ENCODE results near the gene HSP90AB1. TPM values are rescaled to one million over a fixed set of nuclear protein-coding genes. Genes with fewer than 3 reads are reported as not detected.

HSP90AB1 gene
- total RNA-seq, 1 donor from 2014 or later = 2,402 TPM

GRCh38 chr6:44217332-44218143, 29.4 kb upstream of the HSP90AB1 start:
- intact Hi-C loops (cut with micrococcal nuclease) = no loop called here
- peaks cover 13% of the 10 kb centered on the region for H3K27me3 Mint-ChIP-seq (ENCODE audit: low read depth)
- H3K27ac Mint-ChIP-seq = no peak overlapping the region
- H3K9me3 Mint-ChIP-seq = no peaks in the 10 kb centered on the region
- H3K4me1 Mint-ChIP-seq (ENCODE audit: low read depth) = peaks cover 23% of the 10 kb centered on the region
- H3K4me3 Mint-ChIP-seq (ENCODE audit: low read depth) = no peak overlapping the region
- DNase-seq (ENCODE audit: low spot score) = no peak
- H3K36me3 Mint-ChIP-seq (ENCODE audit: low read depth) = no peaks in the 10 kb centered on the region

- Mint-ChIP-seq H3K27me3 (ENCODE audit: low read depth) (peaks cover 9% of the 10 kb centered on the region), H3K4me3 (ENCODE audit: low read depth) (peak overlapping the region; percentile 58), H3K27ac (no peak overlapping the region), H3K36me3 (ENCODE audit: low read depth) (no peaks in the 10 kb centered on the region), H3K9me3 (no peaks in the 10 kb centered on the region), H3K4me1 (ENCODE audit: low read depth) (peaks cover 30% of the 10 kb centered on the region)
- intact Hi-C loops (cut with micrococcal nuclease) = no loop called here
- no peak for DNase-seq (ENCODE audit: low spot score)
These were observed 27.7 kb upstream of the HSP90AB1 start for GRCh38 chr6:44219053-44219814.

GRCh38 chr6:44219815-44220784, 26.8 kb upstream of the HSP90AB1 start:
- no peak overlapping the region for H3K27ac Mint-ChIP-seq
- H3K4me3 Mint-ChIP-seq (ENCODE audit: low read depth) = peak overlapping the region; percentile 30
- no peak for DNase-seq (ENCODE audit: low spot score)
- H3K4me1 Mint-ChIP-seq (ENCODE audit: low read depth) = peaks cover 38% of the 10 kb centered on the region
- H3K36me3 Mint-ChIP-seq (ENCODE audit: low read depth) = peaks cover 6% of the 10 kb centered on the region
- intact Hi-C loops (cut with micrococcal nuclease) = loop anchor here (2.0 kb wide), 1 partner anchor 37 kb away; the partner anchor contains the start of gene SLC35B2
- H3K9me3 Mint-ChIP-seq = no peaks in the 10 kb centered on the region
- H3K27me3 Mint-ChIP-seq (ENCODE audit: low read depth) = peaks cover 9% of the 10 kb centered on the region

GRCh38 chr6:44220913-44221290, 26.0 kb upstream of the HSP90AB1 start:
- intact Hi-C loops (cut with micrococcal nuclease) = loop anchor here (1.0 to 2.0 kb wide), 2 partner anchors 36 to 95 kb away; partner anchors contain the start of gene SLC35B2

GRCh38 chr6:44221291-44221960, 25.5 kb upstream of the HSP90AB1 start:
- Mint-ChIP-seq H3K27me3 (ENCODE audit: low read depth) (peaks cover 9% of the 10 kb centered on the region), H3K4me3 (ENCODE audit: low read depth) (peak overlapping the region; percentile 44), H3K9me3 (no peaks in the 10 kb centered on the region), H3K4me1 (ENCODE audit: low read depth) (peaks cover 44% of the 10 kb centered on the region), H3K36me3 (ENCODE audit: low read depth) (peaks cover 9% of the 10 kb centered on the region), H3K27ac (peak overlapping the region; percentile 67)
- intact Hi-C loops (cut with micrococcal nuclease) = loop anchor here (1.0 to 2.0 kb wide), 2 partner anchors 35 to 95 kb away; partner anchors contain the start of gene SLC35B2
- DNase-seq (ENCODE audit: low spot score) = peak; percentile 70

More at GRCh38 chr6:44220913-44221290, 26.0 kb upstream of the HSP90AB1 start:
- Mint-ChIP-seq H3K36me3 (ENCODE audit: low read depth) (peaks cover 6% of the 10 kb centered on the region), H3K9me3 (no peaks in the 10 kb centered on the region), H3K27ac (peak overlapping the region; percentile 67), H3K27me3 (ENCODE audit: low read depth) (peaks cover 9% of the 10 kb centered on the region), H3K4me3 (ENCODE audit: low read depth) (peak overlapping the region; percentile 44), H3K4me1 (ENCODE audit: low read depth) (peaks cover 41% of the 10 kb centered on the region)
- DNase-seq (ENCODE audit: low spot score) = no peak

GRCh38 chr6:44221961-44222335, 25.0 kb upstream of the HSP90AB1 start:
- Mint-ChIP-seq H3K27ac (peak overlapping the region; percentile 67), H3K36me3 (ENCODE audit: low read depth) (peaks cover 9% of the 10 kb centered on the region), H3K4me3 (ENCODE audit: low read depth) (no peak overlapping the region), H3K27me3 (ENCODE audit: low read depth) (peaks cover 7% of the 10 kb centered on the region), H3K9me3 (no peaks in the 10 kb centered on the region), H3K4me1 (ENCODE audit: low read depth) (peaks cover 41% of the 10 kb centered on the region)
- intact Hi-C loops (cut with micrococcal nuclease) = loop anchor here (1.0 to 2.0 kb wide), 3 partner anchors 35 to 96 kb away; partner anchors contain the start of gene SLC35B2
- DNase-seq (ENCODE audit: low spot score) = no peak

GRCh38 chr6:44222486-44223318, 24.2 kb upstream of the HSP90AB1 start:
- H3K27ac Mint-ChIP-seq = peak overlapping the region; percentile 73
- peaks cover 41% of the 10 kb centered on the region for H3K4me1 Mint-ChIP-seq (ENCODE audit: low read depth)
- peak overlapping the region; percentile 80 for H3K4me3 Mint-ChIP-seq (ENCODE audit: low read depth)
- no peaks in the 10 kb centered on the region for H3K9me3 Mint-ChIP-seq
- intact Hi-C loops (cut with micrococcal nuclease) = loop anchor here (1.0 kb wide), 1 partner anchor 50 kb away; no protein-coding TSS in a partner anchor
- DNase-seq (ENCODE audit: low spot score) = no peak
- peaks cover 15% of the 10 kb centered on the region for H3K36me3 Mint-ChIP-seq (ENCODE audit: low read depth)
- peaks cover 7% of the 10 kb centered on the region for H3K27me3 Mint-ChIP-seq (ENCODE audit: low read depth)

- peak within 1 kb of the TSS; percentile 77 for H3K27ac Mint-ChIP-seq
- peaks cover 2% of the 10 kb centered on the region for H3K27me3 Mint-ChIP-seq (ENCODE audit: low read depth)
- peak within 1 kb of the TSS; percentile 88 for H3K4me3 Mint-ChIP-seq (ENCODE audit: low read depth)
- H3K4me1 Mint-ChIP-seq (ENCODE audit: low read depth) = peaks cover 37% of the 10 kb centered on the region
- DNase-seq (ENCODE audit: low spot score) = peak; percentile 79
- peaks cover 20% of the 10 kb centered on the region for H3K36me3 Mint-ChIP-seq (ENCODE audit: low read depth)
- intact Hi-C loops (cut with micrococcal nuclease) = loop anchor here (1.0 kb wide), 3 partner anchors 10 to 23 kb away; no protein-coding TSS in a partner anchor
- H3K9me3 Mint-ChIP-seq = no peaks in the 10 kb centered on the region
These were observed 23.4 kb upstream of the HSP90AB1 start, which contains the start of gene SLC29A1 for GRCh38 chr6:44223319-44224028. SLC29A1 (plus strand) TSS chr6:44223595; CDS start chr6:44227314, 3,719 bp downstream.

- Mint-ChIP-seq H3K27ac (peak overlapping the region; percentile 77), H3K27me3 (ENCODE audit: low read depth) (no peaks in the 10 kb centered on the region), H3K4me3 (ENCODE audit: low read depth) (peak overlapping the region; percentile 88), H3K9me3 (no peaks in the 10 kb centered on the region), H3K36me3 (ENCODE audit: low read depth) (peaks cover 27% of the 10 kb centered on the region), H3K4me1 (ENCODE audit: low read depth) (peaks cover 34% of the 10 kb centered on the region)
- intact Hi-C loops (cut with micrococcal nuclease) = loop anchor here (1.0 kb wide), 3 partner anchors 9 to 22 kb away; no protein-coding TSS in a partner anchor
- DNase-seq (ENCODE audit: low spot score) = no peak
These were observed 22.6 kb upstream of the HSP90AB1 start for GRCh38 chr6:44224029-44224964.

- intact Hi-C loops (cut with micrococcal nuclease) = loop anchor here (1.0 kb wide), 3 partner anchors 8 to 21 kb away; no protein-coding TSS in a partner anchor
- Mint-ChIP-seq H3K36me3 (ENCODE audit: low read depth) (peaks cover 33% of the 10 kb centered on the region), H3K4me3 (ENCODE audit: low read depth) (peak overlapping the region; percentile 88), H3K27ac (no peak overlapping the region), H3K9me3 (no peaks in the 10 kb centered on the region), H3K4me1 (ENCODE audit: low read depth) (peaks cover 34% of the 10 kb centered on the region), H3K27me3 (ENCODE audit: low read depth) (no peaks in the 10 kb centered on the region)
- no peak for DNase-seq (ENCODE audit: low spot score)
These were observed 22.0 kb upstream of the HSP90AB1 start for GRCh38 chr6:44224965-44225305.

Measured in activated T-helper 2 cell treated with anti-CD3 and anti-CD28 coated beads, Interferon-gamma antibody, Interleukin-2, Interleukin-4, amounts not matched to agents 10 μg/mL and 5 μg/mL and 100 μg/mL, durations not matched to agents 14 hours and 24 hours and 36 hours (primary cell).